Gastrocnemius medialis (tissue), 4 donors: Measurements from ENCODE around the gene SLC37A1.

Experiments
- CTCF ChIP-seq, 5 experiments: fragments of 450-650 bp in 3 of 5; fragments of 200-600 bp in 2 of 5; sonication (generic) in 2 of 5; IDR thresholded peaks in 4 of 5; conservative IDR thresholded peaks in 1 of 5; 1 replicate in 4 of 5; 2 replicates in 1 of 5; pipeline ENCODE4 v1.5.1; 2016 to 2019; ENCODE audit warnings: antibody characterized with exemption in 5 of 5, mild to moderate bottlenecking in 3 of 5, moderate library complexity in 3 of 5
- POLR2A ChIP-seq, 2 donors: fragments of 450-650 bp; IDR thresholded peaks; one replicate each; pipeline ENCODE4 v1.6.1; 2017; ENCODE audit warnings: antibody characterized with exemption in 2 of 2, mild to moderate bottlenecking in 2 of 2, moderate library complexity in 2 of 2

- TF ChIP-seq CTCF (IDR thresholded peaks at IDR 0.05 in 4 of 5, conservative IDR thresholded peaks at IDR 0.05 in 1 of 5): no peak
- TF ChIP-seq POLR2A (IDR thresholded peaks at IDR 0.05): no peak
Observed at GRCh38 chr21:42489006-42489563, 24.6 kb upstream of the SLC37A1 start.
